Esophagus (tissue), 2 donors: ENCODE results near the gene NAA30. TPM values are rescaled to one million over a fixed set of nuclear protein-coding genes. Genes with fewer than 3 reads are reported as not detected.

Experiments used
- polyA plus RNA-seq, 2 donors: library from polyadenylated mRNA; stranded (reverse); fragments of 200-250 nt; gene quantifications; one replicate each; pipeline ENCODE4 v1.2.3, GENCODE V29; 2013
- donor health status: healthy with polysubstance abuse.
- donor health status: Bipolar disorder and iron deficiency.

NAA30 gene
- polyA plus RNA-seq, 2 donors: 2.4 to 4.5 TPM

Other genes with a start within 250 kb of the NAA30 start
- 1 to 10 TPM; 5.9 to 8.9 TPM for gene EXOC5, start 121.7 kb upstream of the NAA30 start, polyA plus RNA-seq
- gene AP5M1, start 121.6 kb upstream of the NAA30 start, polyA plus RNA-seq: 10 to 100 TPM in 1 of 2 donors, 1 to 10 TPM in 1; 4.7 to 14.3 TPM
- gene CCDC198, start 103.3 kb downstream of the NAA30 start, polyA plus RNA-seq: not detected